Stomach (tissue), 9 donors: Measurements from ENCODE around the gene EGFL8. TPM values are rescaled to one million over a fixed set of nuclear protein-coding genes. Genes with fewer than 3 reads are reported as not detected.
A peak's percentile ranks its signal among the peaks of the same experiment; 100 is the strongest.

Experiments
- DNase-seq, 2 donors: peaks; one replicate each; pipeline versions ENCODE4 v3.0.0 to v3.0.0-alpha.2; 2013 to 2019
- H3K27ac ChIP-seq, 5 donors: fragments of 200-600 bp in 4 of 5; sonication (generic) in 4 of 5; one replicate each; pipeline ENCODE4 v1.5.1; 2013 to 2019; ENCODE audit warnings: mild to moderate bottlenecking in 1 of 5, moderate library complexity in 1 of 5
- H3K27me3 ChIP-seq, 3 donors: fragments of 200-600 bp; sonication (generic); one replicate each; pipeline ENCODE4 v1.5.1; 2017 to 2019; ENCODE audit warnings: mixed run types in 1 of 3
- H3K36me3 ChIP-seq, 4 donors: fragments of 200-600 bp; sonication (generic); 1 replicate in 3 of 4; 2 replicates in 1 of 4; pipeline ENCODE4 v1.5.1; 2016 to 2019
- H3K4me1 ChIP-seq, 4 donors: fragments of 200-600 bp; sonication (generic); one replicate each; pipeline ENCODE4 v1.5.1; 2016 to 2019
- H3K4me3 ChIP-seq, 4 donors: fragments of 200-600 bp; sonication (generic) in 3 of 4; one replicate each; pipeline ENCODE4 v1.5.1; 2016 to 2019; ENCODE audit warnings: mild to moderate bottlenecking in 1 of 4
- H3K9me3 ChIP-seq, 4 donors: fragments of 200-600 bp; sonication (generic); one replicate each; pipeline ENCODE4 v1.5.1; 2016 to 2019
- EP300 ChIP-seq: sonication (generic); formaldehyde crosslinking; IDR thresholded peaks from one replicate; pipeline ENCODE4 v1.6.1; 2017; ENCODE audit warnings: antibody characterized with exemption
- POLR2A ChIP-seq, 4 donors: fragments of 450-650 bp; IDR thresholded peaks; one replicate each; pipeline ENCODE4 v1.6.1; 2016; ENCODE audit warnings: antibody characterized with exemption in 4 of 4, control low read depth in 2 of 4, mild to moderate bottlenecking in 1 of 4, moderate library complexity in 1 of 4
- POLR2AphosphoS5 ChIP-seq, 3 donors: sonication (generic); formaldehyde crosslinking; IDR thresholded peaks; one replicate each; pipeline ENCODE4 v1.6.1; 2016; ENCODE audit warnings: antibody characterized with exemption in 3 of 3
- WGBS, 5 donors: extraction: QIAGEN DNeasy Blood & Tissue Kit in 3 of 5; methylation state at CpG; one replicate each; pipeline versions ENCODE4 v1.1.5 to v1.1.7; 2013 to 2018; 5-methylcytosine and 5-hydroxymethylcytosine counted together
- intact Hi-C: fragments of 100-400 bp; cut with DNase I; formaldehyde crosslinking; loops from one replicate; pipeline ENCODE4 v1.15.1; 2023; ENCODE audit warnings: low total_unique reads
- polyA plus RNA-seq, 3 donors: library from polyadenylated mRNA; stranded (reverse); fragments of 200-250 nt; gene quantifications; one replicate each; pipeline ENCODE4 v1.2.3, GENCODE V29; 2013
- total RNA-seq, 5 donors: library from RNA; depleted of rRNA; stranded (reverse); fragments of >200 nt; gene quantifications; one replicate each; pipeline versions ENCODE4 v1.1.0 to v1.2.3, GENCODE V29; 2014 to 2016
- TF ChIP-seq, protein P1 (sequence below), 7 experiments: fragments of 450-650 bp in 4 of 7; fragments of 200-600 bp in 3 of 7; sonication (generic) in 3 of 7; IDR thresholded peaks; one replicate each; pipeline ENCODE4 v1.5.1; 2016 to 2019; ENCODE audit warnings: antibody characterized with exemption in 7 of 7, control low read depth in 2 of 7, mild to moderate bottlenecking in 1 of 7
- donor health status: healthy with polysubstance abuse.
- donor health status: Bipolar disorder and iron deficiency.
- donor health status: healthy.

EGFL8 gene
- total and polyA plus RNA-seq, 8 donors = 0.87 to 224 (median 15.6) TPM

DNA sequence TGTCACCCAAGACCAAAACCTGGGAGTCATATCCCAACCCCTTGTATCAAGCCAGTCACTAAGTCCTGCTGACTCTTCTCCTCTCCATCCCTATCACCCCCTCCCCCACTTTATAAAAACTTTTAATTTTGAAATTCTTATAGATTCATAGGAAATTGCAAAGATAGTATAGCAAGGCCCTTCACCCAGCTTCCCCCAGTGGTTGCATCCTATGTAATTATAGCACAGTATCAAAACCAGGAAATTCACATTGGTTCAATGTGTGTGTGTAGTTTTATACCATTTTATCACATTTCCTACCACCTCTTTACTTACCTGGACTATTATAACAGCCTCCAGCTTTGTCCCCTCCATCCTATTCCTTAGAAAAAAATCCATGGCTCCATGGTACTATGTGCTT, 6.3 kb upstream of the EGFL8 start:
- no peak overlapping the region for H3K4me3 ChIP-seq
- intact Hi-C loops = no loop called here
- no peak overlapping the region for H3K27ac ChIP-seq
- peaks cover 20 to 38% (median 35%) of the 10 kb centered on the region in 4 donors for H3K4me1 ChIP-seq
- H3K27me3 ChIP-seq = no peaks in the 10 kb centered on the region
- no peak for TF ChIP-seq POLR2A (IDR thresholded peaks at IDR 0.05)
- no peak for TF ChIP-seq EP300
- TF ChIP-seq POLR2AphosphoS5 (IDR thresholded peaks at IDR 0.05) = no peak
- TF ChIP-seq, protein P1, sequence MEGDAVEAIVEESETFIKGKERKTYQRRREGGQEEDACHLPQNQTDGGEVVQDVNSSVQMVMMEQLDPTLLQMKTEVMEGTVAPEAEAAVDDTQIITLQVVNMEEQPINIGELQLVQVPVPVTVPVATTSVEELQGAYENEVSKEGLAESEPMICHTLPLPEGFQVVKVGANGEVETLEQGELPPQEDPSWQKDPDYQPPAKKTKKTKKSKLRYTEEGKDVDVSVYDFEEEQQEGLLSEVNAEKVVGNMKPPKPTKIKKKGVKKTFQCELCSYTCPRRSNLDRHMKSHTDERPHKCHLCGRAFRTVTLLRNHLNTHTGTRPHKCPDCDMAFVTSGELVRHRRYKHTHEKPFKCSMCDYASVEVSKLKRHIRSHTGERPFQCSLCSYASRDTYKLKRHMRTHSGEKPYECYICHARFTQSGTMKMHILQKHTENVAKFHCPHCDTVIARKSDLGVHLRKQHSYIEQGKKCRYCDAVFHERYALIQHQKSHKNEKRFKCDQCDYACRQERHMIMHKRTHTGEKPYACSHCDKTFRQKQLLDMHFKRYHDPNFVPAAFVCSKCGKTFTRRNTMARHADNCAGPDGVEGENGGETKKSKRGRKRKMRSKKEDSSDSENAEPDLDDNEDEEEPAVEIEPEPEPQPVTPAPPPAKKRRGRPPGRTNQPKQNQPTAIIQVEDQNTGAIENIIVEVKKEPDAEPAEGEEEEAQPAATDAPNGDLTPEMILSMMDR (IDR thresholded peaks at IDR 0.05) = no peak
- no peak for DNase-seq
- H3K36me3 ChIP-seq = peaks cover 17 to 73% (median 62%) of the 10 kb centered on the region in 4 donors
- no peaks in the 10 kb centered on the region for H3K9me3 ChIP-seq

DNA sequence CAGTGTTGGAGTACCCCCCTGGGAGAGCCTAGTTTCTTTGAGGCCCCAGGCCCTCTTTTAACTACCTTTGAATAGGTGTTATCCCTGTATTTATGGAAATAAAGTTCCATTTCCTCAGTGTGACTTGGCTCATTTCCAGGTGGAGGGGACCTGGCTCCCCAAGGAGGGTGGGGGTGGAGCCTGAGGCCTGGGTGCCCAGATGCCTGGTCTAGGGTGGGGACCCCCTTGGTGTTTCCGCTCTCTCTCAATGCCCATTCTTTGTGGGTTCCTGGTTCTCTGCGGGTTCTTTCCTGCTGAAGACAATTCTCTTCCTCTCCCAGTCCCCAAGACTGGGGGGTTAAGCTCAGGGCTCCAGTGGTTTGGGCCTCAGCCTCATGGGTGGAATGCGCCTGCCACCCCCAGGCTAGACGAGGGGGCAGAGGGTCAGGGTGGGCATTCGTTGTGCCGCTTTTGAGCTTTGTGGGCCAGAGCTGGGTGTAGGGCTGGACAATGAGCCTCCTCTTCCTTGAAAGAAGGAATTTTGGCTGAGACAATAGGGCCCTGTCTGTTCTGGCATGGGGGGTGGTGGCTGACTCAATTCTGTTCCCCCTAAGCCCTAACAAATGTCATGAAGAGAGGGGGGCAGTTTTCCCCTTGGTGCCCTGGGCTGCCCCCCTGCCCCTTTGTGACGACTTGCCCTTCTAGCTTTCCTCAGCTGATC, 686 bp upstream of the EGFL8 start:
- Histone ChIP-seq H3K27me3 (no peaks in the 10 kb centered on the region), H3K4me1 (peaks cover 7 to 30% (median 21%) of the 10 kb centered on the region in 4 donors), H3K4me3 (no peak overlapping the region), H3K9me3 (no peaks in the 10 kb centered on the region), H3K36me3 (peaks cover 22 to 90% (median 79%) of the 10 kb centered on the region in 4 donors), H3K27ac (peak overlapping the region in 4 of 5 donors; percentile 48 to 61 (median 54))
- 73 to 90% (median 86%) methylated on average over 7 of the region's 7 CpGs for WGBS, 5 donors
- peak in 1 of 3 donors; percentile 3 for TF ChIP-seq POLR2AphosphoS5 (IDR thresholded peaks at IDR 0.05)
- no peak for TF ChIP-seq EP300
- TF ChIP-seq POLR2A (IDR thresholded peaks at IDR 0.05) = no peak
- TF ChIP-seq, protein P1 (IDR thresholded peaks at IDR 0.05) = no peak
- DNase-seq = no peak
- intact Hi-C loops = no loop called here

DNA sequence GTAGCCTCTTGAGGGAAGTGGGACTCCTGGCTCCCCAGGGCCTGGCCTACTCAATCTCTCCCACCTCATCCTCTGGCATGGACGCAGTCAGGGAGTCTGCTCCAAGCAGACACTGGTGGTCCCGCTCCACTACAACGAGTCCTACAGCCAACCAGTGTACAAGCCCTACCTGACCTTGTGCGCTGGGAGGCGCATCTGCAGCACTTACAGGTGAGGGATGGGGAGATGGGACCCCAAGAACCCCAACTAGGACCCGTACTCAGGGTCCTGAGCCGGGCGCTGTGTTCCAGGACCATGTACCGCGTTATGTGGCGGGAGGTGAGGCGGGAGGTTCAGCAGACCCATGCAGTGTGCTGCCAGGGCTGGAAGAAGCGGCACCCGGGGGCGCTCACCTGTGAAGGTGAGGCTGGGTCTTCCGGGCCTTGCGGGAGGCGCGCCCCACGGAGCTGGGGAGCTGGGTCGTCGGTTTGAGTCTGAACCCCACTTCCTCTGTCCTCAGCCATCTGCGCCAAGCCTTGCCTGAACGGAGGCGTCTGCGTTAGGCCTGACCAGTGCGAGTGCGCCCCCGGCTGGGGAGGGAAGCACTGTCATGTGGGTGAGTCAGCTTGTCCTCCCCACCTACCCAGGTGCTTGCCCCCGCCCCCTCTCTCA, 2.1 kb downstream of the EGFL8 start:
- WGBS, 5 donors = 76 to 91% (median 84%) methylated on average over 23 to 30 of the region's 30 CpGs
- no peak for DNase-seq
- Histone ChIP-seq H3K27me3 (no peaks in the 10 kb centered on the region), H3K9me3 (no peaks in the 10 kb centered on the region), H3K4me1 (peaks cover 24 to 49% (median 36%) of the 10 kb centered on the region in 4 donors), H3K4me3 (no peak overlapping the region), H3K36me3 (peaks cover 42 to 91% (median 88%) of the 10 kb centered on the region in 4 donors), H3K27ac (peak overlapping the region in 4 of 5 donors; percentile 63 to 75 (median 72))
- intact Hi-C loops = no loop called here
- no peak for TF ChIP-seq POLR2A (IDR thresholded peaks at IDR 0.05)
- TF ChIP-seq, protein P1 (IDR thresholded peaks at IDR 0.05) = no peak
- no peak for TF ChIP-seq EP300

DNA sequence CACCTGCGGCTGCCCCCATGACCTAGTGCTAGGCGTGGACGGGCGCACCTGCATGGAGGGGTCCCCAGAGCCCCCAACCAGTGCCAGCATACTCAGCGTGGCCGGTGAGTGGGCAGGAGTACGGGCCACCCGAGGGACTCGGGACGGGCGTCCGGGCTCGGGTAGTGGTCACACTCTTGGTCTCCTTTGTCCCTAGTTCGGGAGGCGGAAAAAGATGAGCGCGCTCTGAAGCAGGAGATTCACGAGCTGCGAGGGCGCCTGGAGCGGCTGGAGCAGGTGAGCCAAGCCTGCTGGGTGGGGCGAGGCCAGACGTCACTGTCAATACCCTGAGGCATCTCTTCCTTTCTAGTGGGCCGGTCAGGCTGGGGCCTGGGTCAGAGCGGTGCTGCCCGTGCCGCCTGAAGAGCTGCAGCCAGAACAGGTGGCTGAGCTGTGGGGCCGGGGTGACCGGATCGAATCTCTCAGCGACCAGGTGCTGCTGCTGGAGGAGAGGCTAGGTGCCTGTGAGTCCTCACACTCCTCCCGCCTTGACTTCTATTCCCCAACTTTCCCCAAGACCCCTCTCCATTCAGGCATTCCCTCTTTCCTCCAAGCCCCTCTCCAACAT, 2.9 kb downstream of the EGFL8 start:
- Histone ChIP-seq H3K9me3 (no peaks in the 10 kb centered on the region), H3K27me3 (no peaks in the 10 kb centered on the region), H3K27ac (peak overlapping the region; percentile 28 to 75 (median 69)), H3K4me1 (peaks cover 24 to 49% (median 36%) of the 10 kb centered on the region in 4 donors), H3K4me3 (no peak overlapping the region), H3K36me3 (peaks cover 42 to 84% (median 81%) of the 10 kb centered on the region in 4 donors)
- WGBS, 5 donors = 53 to 79% (median 64%) methylated on average over 24 to 32 of the region's 32 CpGs
- DNase-seq = no peak
- no peak for TF ChIP-seq POLR2A (IDR thresholded peaks at IDR 0.05)
- TF ChIP-seq EP300 = no peak
- TF ChIP-seq, protein P1 (IDR thresholded peaks at IDR 0.05) = no peak
- no peak for TF ChIP-seq POLR2AphosphoS5 (IDR thresholded peaks at IDR 0.05)
- intact Hi-C loops = no loop called here
